CD8-positive, alpha-beta memory T cell (primary cell): ENCODE results near the gene YWHAG. TPM values are rescaled to one million over a fixed set of nuclear protein-coding genes. Genes with fewer than 3 reads are reported as not detected.
A peak's percentile ranks its signal among the peaks of the same experiment; 100 is the strongest.

Source experiments
- CTCF ChIA-PET: fragments of 350-600 bp; sonication (Branson Sonifier 250); formaldehyde crosslinking; loops from one replicate; lab custom pipeline; 2021; ENCODE audit warnings: antibody characterized with exemption; lab: Charles Lee
- POLR2A ChIA-PET: fragments of 350-600 bp; sonication (Branson Sonifier 250); formaldehyde crosslinking; loops from one replicate; lab custom pipeline; 2021; ENCODE audit warnings: antibody characterized with exemption; lab: Charles Lee
- DNase-seq, 5 donors: peaks; one replicate each; pipeline versions ENCODE4 v3.0.0 to v3.0.0-alpha.2; 2020 to 2022; ENCODE audit warnings: mixed read lengths in 1 of 5
- H3K27ac ChIP-seq: one replicate; pipeline ENCODE4 v1.7.0; 2013; ENCODE audit warnings: low read depth, mild to moderate bottlenecking, low read length, moderate library complexity
- H3K27me3 ChIP-seq: 2 replicates; pipeline ENCODE4 v1.7.0; 2013; ENCODE audit warnings: low read length, mild to moderate bottlenecking; ENCODE audit not compliant: insufficient read depth, poor library complexity, severe bottlenecking
- H3K36me3 ChIP-seq: 2 replicates; pipeline ENCODE4 v1.7.0; 2013; ENCODE audit warnings: mild to moderate bottlenecking, low read length, moderate library complexity; ENCODE audit not compliant: insufficient read depth
- H3K4me1 ChIP-seq: 2 replicates; pipeline ENCODE4 v1.7.0; 2013; ENCODE audit warnings: mild to moderate bottlenecking, low read length, moderate library complexity; ENCODE audit not compliant: insufficient read depth
- H3K4me3 ChIP-seq: 2 replicates; pipeline ENCODE4 v1.7.0; 2013; ENCODE audit warnings: mild to moderate bottlenecking, low read length
- H3K9me3 ChIP-seq: 2 replicates; pipeline ENCODE4 v1.7.0; 2013; ENCODE audit warnings: mild to moderate bottlenecking, low read length
- H3K27ac Mint-ChIP-seq, 8 donors: one replicate each; pipeline ENCODE4 v1.8.0; 2020 to 2021; ENCODE audit warnings: mixed read lengths in 8 of 8, mild to moderate bottlenecking in 6 of 8, inconsistent platforms in 3 of 8, moderate library complexity in 3 of 8
- H3K27me3 Mint-ChIP-seq, 2 donors: one replicate each; pipeline ENCODE4 v1.8.0; 2020 to 2021; ENCODE audit warnings: mixed read lengths in 2 of 2, mild to moderate bottlenecking in 1 of 2, moderate library complexity in 1 of 2
- H3K36me3 Mint-ChIP-seq, 3 donors: one replicate each; pipeline ENCODE4 v1.8.0; 2020 to 2021; ENCODE audit warnings: mixed read lengths in 3 of 3, inconsistent platforms in 1 of 3, mild to moderate bottlenecking in 1 of 3
- H3K4me1 Mint-ChIP-seq, 3 donors: one replicate each; pipeline ENCODE4 v1.8.0; 2020 to 2021; ENCODE audit warnings: mixed read lengths in 3 of 3, inconsistent platforms in 1 of 3, mild to moderate bottlenecking in 1 of 3
- H3K4me3 Mint-ChIP-seq, 7 donors: one replicate each; pipeline ENCODE4 v1.8.0; 2020 to 2021; ENCODE audit warnings: mixed read lengths in 7 of 7, mild to moderate bottlenecking in 6 of 7, moderate library complexity in 4 of 7, inconsistent platforms in 2 of 7
- H3K9me3 Mint-ChIP-seq, 5 donors: one replicate each; pipeline ENCODE4 v1.8.0; 2020 to 2022; ENCODE audit warnings: mixed read lengths in 5 of 5, mild to moderate bottlenecking in 3 of 5, moderate library complexity in 2 of 5, inconsistent platforms in 1 of 5
- polyA plus RNA-seq: library from polyadenylated mRNA; unstranded; fragments of 300-500 nt; fragmentation: Illumina TruSeq; gene quantifications from one replicate; pipeline ENCODE4 v1.2.3, GENCODE V29; 2021
- total RNA-seq, 2 experiments: library from RNA; stranded (reverse); gene quantifications; one replicate each; pipeline ENCODE4 v1.2.3, GENCODE V29; 2021

Gene YWHAG
- total and polyA plus RNA-seq, 3 experiments from 2014 or later = 2.1 to 151 (median 149) TPM

DNA sequence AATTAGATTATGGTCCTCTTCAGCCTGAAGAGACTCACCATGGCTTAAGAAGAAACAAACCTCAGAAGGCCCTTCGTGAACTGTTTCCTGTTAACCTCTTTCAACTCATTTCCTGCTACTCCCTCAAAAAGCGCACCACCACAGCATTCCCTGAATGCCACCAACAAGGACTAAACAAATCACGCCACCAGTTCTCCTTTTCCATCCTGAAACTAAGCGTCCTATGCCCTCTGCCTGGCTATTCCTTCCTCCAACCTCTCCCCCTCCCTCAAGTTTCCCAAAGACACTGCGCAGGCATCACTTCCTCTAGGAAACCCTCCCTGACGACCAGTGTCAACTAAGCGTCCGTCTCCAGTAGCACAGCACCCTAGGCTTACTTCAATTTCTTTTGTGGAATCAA is 12.0 kb downstream of the YWHAG start:
- H3K9me3 ChIP-seq = no peaks in the 10 kb centered on the region
- Mint-ChIP-seq H3K27me3 (no peaks in the 10 kb centered on the region), H3K4me3 (peak overlapping the region in 3 of 7 donors; percentile 20 to 42 (median 29)), H3K27ac (peak overlapping the region; percentile 15 to 92 (median 54)), H3K9me3 (no peaks in the 10 kb centered on the region), H3K36me3 (peaks cover 9 to 74% (median 27%) of the 10 kb centered on the region in 3 donors), H3K4me1 (peaks cover 58 to 78% (median 77%) of the 10 kb centered on the region in 3 donors)
- ChIA-PET CTCF (no interaction called here), POLR2A (no interaction called here)
- no peaks in the 10 kb centered on the region for H3K27me3 ChIP-seq
- DNase-seq = no peak
- peaks cover 28% of the 10 kb centered on the region for H3K36me3 ChIP-seq
- H3K4me1 ChIP-seq = peaks cover 28% of the 10 kb centered on the region
- H3K4me3 ChIP-seq = no peak overlapping the region
- no peak overlapping the region for H3K27ac ChIP-seq

DNA sequence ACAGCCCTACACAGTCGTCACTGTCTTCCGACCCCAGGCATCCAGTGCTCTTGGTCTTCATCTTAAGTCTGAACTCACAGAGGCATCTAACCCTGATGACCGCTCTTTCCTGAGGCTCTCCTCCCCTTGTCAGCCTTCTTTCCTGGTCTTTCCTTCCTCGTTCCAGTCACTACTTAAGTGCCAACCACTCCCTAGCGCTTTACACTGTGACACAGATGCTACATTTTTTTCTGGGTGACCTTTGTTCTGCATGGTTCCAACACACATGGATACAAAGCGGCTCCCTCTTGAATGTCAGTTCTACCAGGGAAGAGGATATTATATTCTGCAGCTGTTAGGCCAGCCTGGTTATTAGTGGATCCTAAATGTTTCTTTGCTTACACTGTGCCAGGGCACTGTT is 12.7 kb downstream of the YWHAG start:
- Mint-ChIP-seq H3K27ac (peak overlapping the region in 4 of 8 donors; percentile 29 to 74 (median 53)), H3K36me3 (peaks cover 9 to 74% (median 27%) of the 10 kb centered on the region in 3 donors), H3K4me3 (no peak overlapping the region), H3K4me1 (peaks cover 56 to 77% (median 76%) of the 10 kb centered on the region in 3 donors), H3K9me3 (no peaks in the 10 kb centered on the region), H3K27me3 (no peaks in the 10 kb centered on the region)
- DNase-seq = no peak
- H3K9me3 ChIP-seq = no peaks in the 10 kb centered on the region
- H3K36me3 ChIP-seq = peaks cover 28% of the 10 kb centered on the region
- no peaks in the 10 kb centered on the region for H3K27me3 ChIP-seq
- CTCF ChIA-PET = no interaction called here
- peaks cover 21% of the 10 kb centered on the region for H3K4me1 ChIP-seq
- H3K27ac ChIP-seq = no peak overlapping the region
- POLR2A ChIA-PET = no interaction called here
- no peak overlapping the region for H3K4me3 ChIP-seq

DNA sequence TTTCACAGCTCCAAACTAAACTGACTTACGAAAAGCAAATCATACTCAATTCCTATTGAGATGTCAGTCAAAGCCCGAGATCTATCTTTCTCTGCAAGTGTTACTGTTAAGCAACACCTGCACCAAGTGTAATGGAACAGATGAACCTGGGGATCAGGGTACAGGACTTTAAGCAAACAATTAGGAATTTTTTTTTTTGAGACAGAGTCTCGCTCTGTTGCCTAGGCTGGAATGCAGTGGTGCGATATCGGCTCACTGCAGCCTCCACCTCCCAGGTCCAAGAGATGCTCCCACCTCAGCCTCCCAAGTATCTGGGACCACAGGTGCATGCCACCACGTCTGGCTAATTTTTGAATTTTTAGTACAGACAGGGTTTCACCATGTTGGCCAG is 14.9 kb downstream of the YWHAG start:
- ChIA-PET CTCF (interaction anchor here (1.9 kb wide), 1 partner anchor 30 kb away, joined by 6 read pairs; no protein-coding TSS in a partner anchor), POLR2A (no interaction called here)
- Mint-ChIP-seq H3K36me3 (peaks cover 9 to 70% (median 27%) of the 10 kb centered on the region in 3 donors), H3K9me3 (no peaks in the 10 kb centered on the region), H3K27ac (peak overlapping the region in 1 of 8 donors; percentile 27), H3K27me3 (no peaks in the 10 kb centered on the region), H3K4me1 (peaks cover 60 to 78% (median 73%) of the 10 kb centered on the region in 3 donors), H3K4me3 (no peak overlapping the region)
- no peak overlapping the region for H3K4me3 ChIP-seq
- no peaks in the 10 kb centered on the region for H3K27me3 ChIP-seq
- peaks cover 28% of the 10 kb centered on the region for H3K36me3 ChIP-seq
- no peak overlapping the region for H3K27ac ChIP-seq
- no peak for DNase-seq
- peaks cover 29% of the 10 kb centered on the region for H3K4me1 ChIP-seq
- no peaks in the 10 kb centered on the region for H3K9me3 ChIP-seq

DNA sequence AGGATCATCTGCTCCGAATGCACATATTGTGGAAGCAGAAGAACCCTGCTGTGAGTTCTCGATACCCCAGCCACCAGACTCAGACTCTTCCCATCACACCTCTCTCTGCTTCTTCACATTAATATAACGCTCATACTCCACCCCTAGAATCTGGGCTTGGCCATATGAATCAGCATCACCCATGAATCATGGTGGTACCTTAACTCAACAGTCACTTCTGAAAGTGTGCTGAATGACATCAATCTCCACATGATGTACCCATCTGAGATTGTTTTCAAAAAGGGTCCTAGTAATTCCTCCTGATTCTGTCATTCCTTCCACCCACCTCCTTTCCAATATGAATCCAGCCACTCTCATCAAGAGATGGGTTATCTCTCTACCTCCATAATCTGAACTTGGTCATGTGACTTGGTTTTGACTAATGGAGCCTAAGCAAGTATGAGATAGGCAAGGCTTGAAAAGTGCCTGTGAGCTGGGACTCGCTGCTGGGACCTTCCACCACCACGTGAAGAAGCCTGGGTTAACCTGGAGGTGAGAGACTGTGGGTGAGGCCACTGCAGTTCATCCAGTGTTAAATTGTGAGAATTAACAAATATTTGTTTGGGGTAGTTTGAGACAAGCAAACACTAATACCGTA is 15.4 kb downstream of the YWHAG start:
- no peaks in the 10 kb centered on the region for H3K27me3 Mint-ChIP-seq
- H3K27me3 ChIP-seq = no peaks in the 10 kb centered on the region
- peaks cover 62 to 83% (median 76%) of the 10 kb centered on the region in 3 donors for H3K4me1 Mint-ChIP-seq
- H3K9me3 Mint-ChIP-seq = no peaks in the 10 kb centered on the region
- no peak overlapping the region for H3K4me3 Mint-ChIP-seq
- peaks cover 30% of the 10 kb centered on the region for H3K4me1 ChIP-seq
- no peak overlapping the region for H3K27ac ChIP-seq
- peak overlapping the region in 3 of 8 donors; percentile 1 to 68 (median 66) for H3K27ac Mint-ChIP-seq
- no peaks in the 10 kb centered on the region for H3K9me3 ChIP-seq
- CTCF ChIA-PET = interaction anchor here (1.9 kb wide), 1 partner anchor 29 kb away, joined by 6 read pairs; no protein-coding TSS in a partner anchor
- POLR2A ChIA-PET = no interaction called here
- peaks cover 28% of the 10 kb centered on the region for H3K36me3 ChIP-seq
- H3K36me3 Mint-ChIP-seq = peaks cover 9 to 71% (median 29%) of the 10 kb centered on the region in 3 donors
- H3K4me3 ChIP-seq = no peak overlapping the region
- no peak for DNase-seq

DNA sequence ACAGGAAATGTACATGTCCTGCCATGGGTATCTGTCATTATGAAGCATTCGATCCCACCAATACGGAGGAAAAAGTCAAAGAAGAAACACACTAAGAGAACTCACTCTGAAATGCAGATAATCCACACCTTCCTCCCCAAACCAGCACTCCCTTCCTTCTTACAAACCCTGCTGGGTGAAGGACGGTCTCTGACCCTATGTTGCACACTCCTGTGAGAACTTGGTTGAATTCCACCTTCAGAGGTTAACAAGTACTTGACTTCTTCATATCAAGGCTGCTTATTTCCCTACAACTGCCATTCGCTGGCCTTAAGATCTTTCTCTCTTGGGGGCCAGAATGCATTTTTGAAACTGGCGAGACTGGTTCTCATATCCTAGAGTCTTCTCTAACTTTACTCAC is 16.6 kb downstream of the YWHAG start:
- POLR2A ChIA-PET = no interaction called here

DNA sequence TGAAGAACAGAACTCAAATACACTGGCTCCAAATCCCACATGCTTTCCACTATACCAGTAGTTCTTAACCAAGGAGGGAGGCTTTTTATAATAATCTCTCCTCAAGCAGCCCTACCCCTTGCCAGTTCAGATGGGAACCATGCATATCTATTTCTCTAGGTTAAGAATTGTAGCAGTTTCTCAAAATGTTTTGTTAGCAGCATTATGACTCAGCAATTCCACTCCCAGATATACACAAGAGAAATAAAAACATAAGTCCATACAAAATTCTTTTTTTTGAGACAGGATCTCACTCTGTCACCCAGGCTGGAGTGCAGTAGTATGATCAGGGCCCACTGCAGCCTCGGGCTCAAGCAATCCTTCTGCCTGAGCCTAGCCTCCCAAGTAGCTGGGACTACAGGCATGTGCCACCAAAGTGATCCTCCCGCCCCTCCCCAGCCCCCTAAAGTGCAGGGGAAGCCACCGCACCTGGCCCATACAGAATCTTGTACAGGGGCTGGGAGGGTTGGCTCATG is 18.1 kb downstream of the YWHAG start:
- no peaks in the 10 kb centered on the region for H3K9me3 Mint-ChIP-seq
- Histone ChIP-seq H3K27me3 (no peaks in the 10 kb centered on the region), H3K4me1 (peaks cover 14% of the 10 kb centered on the region), H3K27ac (no peak overlapping the region), H3K36me3 (peaks cover 17% of the 10 kb centered on the region), H3K4me3 (no peak overlapping the region), H3K9me3 (no peaks in the 10 kb centered on the region)
- POLR2A ChIA-PET = no interaction called here
- H3K27me3 Mint-ChIP-seq = no peaks in the 10 kb centered on the region
- peaks cover 53 to 82% (median 75%) of the 10 kb centered on the region in 3 donors for H3K4me1 Mint-ChIP-seq
- H3K36me3 Mint-ChIP-seq = peaks cover 6 to 63% (median 11%) of the 10 kb centered on the region in 3 donors
- H3K27ac Mint-ChIP-seq = peak overlapping the region in 2 of 8 donors; percentile 27 to 37
- H3K4me3 Mint-ChIP-seq = no peak overlapping the region
- CTCF ChIA-PET = no interaction called here
- DNase-seq = no peak

More for the DNA sequence above, 16.6 kb downstream of the YWHAG start:
- H3K9me3 Mint-ChIP-seq = no peaks in the 10 kb centered on the region
- DNase-seq = no peak
- Histone ChIP-seq H3K27me3 (no peaks in the 10 kb centered on the region), H3K4me3 (no peak overlapping the region), H3K27ac (no peak overlapping the region), H3K9me3 (no peaks in the 10 kb centered on the region), H3K36me3 (peaks cover 28% of the 10 kb centered on the region), H3K4me1 (peaks cover 27% of the 10 kb centered on the region)
- peak overlapping the region in 3 of 8 donors; percentile 2 to 32 (median 7) for H3K27ac Mint-ChIP-seq
- H3K4me1 Mint-ChIP-seq = peaks cover 61 to 84% (median 78%) of the 10 kb centered on the region in 3 donors
- H3K27me3 Mint-ChIP-seq = no peaks in the 10 kb centered on the region
- H3K36me3 Mint-ChIP-seq = peaks cover 9 to 67% (median 24%) of the 10 kb centered on the region in 3 donors
- H3K4me3 Mint-ChIP-seq = peak overlapping the region in 1 of 7 donors; percentile 8
- CTCF ChIA-PET = interaction anchor here (1.9 kb wide), 1 partner anchor 28 kb away, joined by 6 read pairs; no protein-coding TSS in a partner anchor

DNA sequence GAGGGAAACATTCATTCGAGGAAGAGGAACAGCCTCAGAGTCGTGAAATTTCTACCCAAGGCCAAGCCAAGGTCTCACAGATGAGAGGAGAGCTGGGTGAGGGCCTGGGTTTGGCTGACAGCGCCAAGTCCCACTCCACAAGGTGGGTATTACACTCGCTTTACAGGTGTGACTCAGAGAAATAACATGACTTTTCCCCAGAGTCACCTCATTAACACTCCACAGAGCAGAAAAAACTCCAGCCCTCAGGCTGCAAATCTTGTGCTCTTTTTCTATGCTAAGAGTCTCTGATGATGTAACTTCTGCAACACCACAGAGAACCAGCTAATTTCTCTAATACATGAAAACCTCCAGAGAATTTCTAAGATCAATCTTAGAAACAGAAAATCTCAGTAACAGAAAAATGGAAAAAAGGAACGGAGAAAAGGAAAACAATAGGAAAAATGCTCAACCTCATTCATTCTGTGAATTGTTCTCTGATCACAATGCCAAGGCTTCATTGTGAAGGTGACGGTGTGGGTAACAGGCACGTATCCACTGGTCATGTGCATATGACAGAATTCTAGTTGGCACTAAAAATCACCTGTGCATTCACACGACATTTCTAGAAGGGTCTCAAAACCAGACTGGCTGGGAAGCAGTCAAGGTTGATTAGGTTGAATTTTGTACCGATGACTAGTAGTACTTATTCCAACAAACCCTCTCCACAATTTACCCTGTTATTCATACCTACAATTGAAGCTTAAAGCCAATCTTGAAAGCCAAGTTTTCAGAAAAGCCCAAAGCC is 20.3 kb downstream of the YWHAG start:
- CTCF ChIA-PET = no interaction called here
- no peaks in the 10 kb centered on the region for H3K27me3 Mint-ChIP-seq
- POLR2A ChIA-PET = no interaction called here

More for the DNA sequence above, 20.3 kb downstream of the YWHAG start:
- no peak for DNase-seq
- H3K4me3 ChIP-seq = no peak overlapping the region
- Mint-ChIP-seq H3K27ac (peak overlapping the region in 1 of 8 donors; percentile 17), H3K36me3 (peaks cover 0 to 52% (median 5%) of the 10 kb centered on the region in 3 donors), H3K4me3 (no peak overlapping the region), H3K4me1 (peaks cover 51 to 85% (median 72%) of the 10 kb centered on the region in 3 donors), H3K9me3 (no peaks in the 10 kb centered on the region)
- H3K9me3 ChIP-seq = no peaks in the 10 kb centered on the region
- no peaks in the 10 kb centered on the region for H3K27me3 ChIP-seq
- peaks cover 14% of the 10 kb centered on the region for H3K4me1 ChIP-seq
- peaks cover 6% of the 10 kb centered on the region for H3K36me3 ChIP-seq
- no peak overlapping the region for H3K27ac ChIP-seq
